GOT3 (cell line): ENCODE results near the gene SLC35E1.

Experiments used
- DNase-seq: peaks from one replicate; lab custom pipeline; 2025; ENCODE audit warnings: mixed read lengths; lab: John Stamatoyannopoulos, UW

SLC35E1 gene

DNA sequence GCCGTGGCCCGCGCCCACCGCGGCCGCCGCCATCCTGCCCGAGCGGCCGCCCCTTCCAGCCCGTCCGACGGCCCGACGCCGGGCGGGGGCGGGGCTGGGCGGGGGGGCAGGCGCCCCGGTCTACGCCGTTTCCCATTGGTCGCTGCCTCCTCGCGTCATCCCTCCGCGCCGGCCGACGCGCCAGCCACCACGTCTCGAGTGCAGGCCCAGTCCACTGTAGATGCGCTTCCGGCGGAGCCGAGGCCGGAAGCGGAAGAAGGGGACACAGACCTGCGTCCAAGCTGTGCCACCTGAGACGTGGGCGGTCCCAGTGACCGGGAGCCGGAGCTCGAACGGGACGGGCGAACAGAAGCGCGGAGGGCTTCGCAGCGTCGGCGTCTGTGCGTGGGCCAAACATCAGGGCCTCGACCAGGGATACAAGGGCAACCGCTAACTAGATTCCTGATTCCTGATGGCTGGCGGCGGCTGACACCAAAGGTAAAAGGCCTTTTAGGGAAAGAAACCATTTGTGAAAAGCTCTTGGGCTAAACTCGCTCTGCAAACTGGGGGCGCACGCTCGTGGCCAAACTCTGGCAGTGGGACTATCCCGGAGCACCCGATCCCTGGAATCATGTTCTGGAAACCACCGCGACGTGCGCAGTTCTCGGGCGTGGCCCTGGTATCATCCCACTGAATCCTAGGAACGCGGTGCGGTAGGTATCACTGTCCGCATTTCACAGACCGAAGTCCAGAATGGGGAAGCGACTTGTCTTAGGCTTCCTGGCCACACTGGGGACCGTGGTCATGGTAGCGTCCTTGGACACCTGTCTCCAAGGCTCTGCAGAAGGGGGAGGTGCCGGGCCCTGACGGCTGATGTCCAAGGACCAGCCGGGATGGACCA, at the start of gene SLC35E1:
TSS of gene SLC35E1 (minus strand) at position 84 of the 880 bp plus-strand sequence. CDS start at position 33, 51 bp downstream.
- DNase-seq, result peak; percentile 53

DNA sequence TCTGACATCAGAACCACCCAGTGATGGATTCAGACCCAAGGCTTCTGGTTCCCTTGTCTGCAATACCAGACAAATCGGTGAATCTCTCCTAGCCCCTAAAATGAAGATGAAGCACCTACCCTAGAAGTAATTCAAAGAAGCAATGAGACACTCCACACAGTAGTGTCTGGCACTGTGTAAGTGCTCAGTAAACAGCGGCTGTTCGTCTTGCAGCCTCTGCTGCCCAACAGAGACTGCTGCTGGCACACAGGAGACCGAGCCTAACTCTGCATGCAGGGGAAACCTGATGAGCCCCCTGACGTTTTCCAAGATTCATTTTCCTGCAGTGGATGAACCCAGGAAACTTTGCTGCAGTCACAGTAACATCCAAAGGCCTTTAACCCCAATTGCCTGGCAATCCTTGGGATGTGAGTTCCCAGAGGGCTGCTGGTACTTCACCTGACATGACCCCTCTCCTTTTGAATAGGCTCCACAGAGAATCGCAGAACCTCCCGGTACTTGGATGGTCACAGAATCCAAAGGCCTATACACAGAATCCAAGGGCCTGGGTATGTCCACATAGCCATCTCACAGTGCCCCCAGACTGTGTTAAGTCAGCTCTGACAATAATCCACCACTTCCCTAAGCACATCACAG, 49.1 kb upstream of the SLC35E1 start:
- DNase-seq, result no peak

DNA sequence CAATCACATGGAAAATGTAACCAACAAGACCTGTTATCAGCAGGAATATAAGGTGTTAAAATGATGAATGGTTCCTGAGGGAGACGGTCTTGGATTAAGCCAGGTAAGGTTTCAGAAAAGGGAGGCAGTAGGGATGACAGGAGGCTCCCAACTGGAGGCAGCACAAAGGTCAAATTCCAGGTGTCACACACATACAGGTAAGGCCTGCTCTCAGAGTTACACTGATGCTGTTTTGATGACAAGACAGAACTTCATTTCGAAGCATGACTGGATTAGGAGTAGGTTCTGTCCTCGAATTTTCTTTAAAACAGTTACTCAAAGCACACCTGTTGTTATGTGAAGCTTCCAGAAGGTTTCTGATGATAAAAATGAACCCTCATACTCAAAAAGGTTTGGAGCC, 48.4 kb upstream of the SLC35E1 start:
- no peak for DNase-seq

DNA sequence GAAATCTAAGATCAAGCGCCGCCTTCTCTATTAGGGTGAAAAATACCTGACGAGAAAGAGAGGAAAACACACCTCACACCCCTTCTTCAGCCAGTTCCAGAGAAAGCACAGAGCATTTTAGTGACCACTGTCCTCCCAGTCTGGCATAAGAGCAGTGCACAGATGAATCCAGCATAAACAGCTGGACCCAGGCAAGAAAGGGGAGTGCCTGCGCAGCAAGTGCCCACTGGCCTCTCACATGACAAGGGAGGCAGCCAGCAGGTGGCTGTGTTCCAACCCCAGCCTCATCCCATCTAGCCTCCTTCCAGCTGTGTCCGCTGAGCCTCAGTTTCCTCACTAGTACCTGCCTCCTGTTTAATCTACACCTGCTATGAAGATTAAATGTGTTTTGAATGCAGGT, 47.8 kb upstream of the SLC35E1 start:
- no peak for DNase-seq

DNA sequence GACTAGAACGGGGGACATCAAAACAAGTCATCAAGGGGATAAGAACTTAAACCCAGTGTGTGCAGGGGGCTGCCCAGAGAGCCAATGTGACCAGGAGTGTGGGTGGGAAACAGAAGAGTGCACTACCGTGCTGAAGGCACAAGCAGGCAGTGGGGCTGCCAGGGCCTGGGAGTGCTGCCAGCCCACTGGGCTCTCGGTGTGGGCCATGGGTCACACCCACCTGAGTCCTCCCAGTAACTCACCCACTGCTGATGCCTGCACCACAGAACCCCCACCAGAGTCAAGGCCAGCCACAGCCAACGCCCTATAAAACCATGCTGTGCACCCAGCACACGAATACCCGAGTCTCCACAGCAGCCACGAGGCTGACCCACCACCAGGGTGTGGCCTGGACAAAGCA, 47.2 kb upstream of the SLC35E1 start:
- DNase-seq, result no peak

DNA sequence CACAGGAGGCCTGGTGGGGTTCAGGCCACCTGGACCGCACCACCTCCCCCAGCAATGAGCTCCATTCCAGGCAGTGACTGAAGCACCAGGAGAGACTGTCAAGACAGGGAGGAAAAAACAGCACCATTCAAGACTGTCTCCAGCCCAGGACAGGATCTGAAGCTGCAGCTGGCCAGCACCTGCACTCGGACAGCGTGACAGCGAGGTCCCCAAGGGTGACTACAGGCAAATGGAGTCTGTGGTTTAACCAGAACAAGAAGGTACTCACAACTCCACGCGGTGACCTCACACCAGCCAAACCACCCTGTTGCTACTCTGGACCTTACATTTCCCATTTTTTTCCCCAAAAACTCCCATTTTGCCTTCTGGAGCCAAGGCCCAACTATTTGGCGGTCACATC, 46.0 kb upstream of the SLC35E1 start:
- DNase-seq, result no peak

DNA sequence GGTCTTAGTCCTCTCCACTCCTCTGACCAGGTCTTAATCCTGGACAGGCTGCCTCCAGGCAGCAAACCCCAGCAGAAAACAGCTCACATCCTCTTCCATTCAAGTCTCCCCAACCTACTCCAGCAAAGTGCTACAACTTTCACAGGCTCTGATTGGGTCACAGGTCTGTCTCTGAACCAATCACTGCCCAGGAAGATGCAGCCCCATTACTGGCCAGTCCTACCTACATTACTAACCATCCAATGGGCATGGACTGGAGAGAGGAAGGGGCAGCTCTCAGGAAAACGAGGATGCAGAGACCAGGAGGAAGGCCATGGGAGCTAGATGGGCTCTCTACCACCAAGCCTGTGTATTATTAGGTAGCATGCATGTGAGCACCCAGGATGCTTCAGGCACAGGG, 43.6 kb upstream of the SLC35E1 start:
- DNase-seq, result no peak

DNA sequence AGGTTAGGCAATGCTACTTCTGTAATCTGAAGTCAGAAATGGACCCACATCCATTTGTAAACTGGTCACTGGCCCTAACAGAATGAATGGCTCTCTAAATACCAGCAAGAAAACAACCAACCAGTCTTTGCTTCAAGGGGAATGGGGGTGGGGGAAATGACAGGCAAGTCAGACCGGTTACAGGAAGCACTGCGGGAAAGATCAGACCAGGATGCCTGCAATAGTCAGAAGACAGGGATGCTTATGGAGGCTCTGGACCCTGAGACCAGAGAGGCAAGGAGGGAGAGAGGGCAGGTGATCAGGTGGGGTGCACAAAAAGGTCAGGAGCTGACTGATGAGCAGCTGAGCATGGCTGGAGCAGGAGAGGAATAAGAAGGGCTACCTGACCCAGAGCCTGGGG, 42.7 kb upstream of the SLC35E1 start:
- DNase-seq, result no peak

DNA sequence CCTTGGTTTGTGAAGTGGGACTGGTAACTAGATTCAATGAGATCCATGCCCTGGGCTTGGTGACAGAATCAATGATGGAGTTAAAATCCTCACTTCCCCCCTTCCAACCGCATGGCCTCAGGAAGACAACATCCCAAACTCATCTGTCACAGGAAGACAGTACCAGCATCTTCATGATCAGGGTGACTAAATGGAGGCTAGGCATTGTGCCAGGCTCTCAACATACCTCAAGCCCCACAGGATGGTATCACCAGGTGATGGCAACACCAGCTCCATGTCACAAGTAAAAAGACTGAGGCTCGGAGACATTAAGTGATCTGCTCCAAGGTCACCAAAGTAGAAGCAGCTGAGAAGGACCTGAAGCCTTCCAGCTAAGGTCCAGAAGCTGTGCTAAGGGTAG, 41.6 kb upstream of the SLC35E1 start:
- DNase-seq, result no peak

DNA sequence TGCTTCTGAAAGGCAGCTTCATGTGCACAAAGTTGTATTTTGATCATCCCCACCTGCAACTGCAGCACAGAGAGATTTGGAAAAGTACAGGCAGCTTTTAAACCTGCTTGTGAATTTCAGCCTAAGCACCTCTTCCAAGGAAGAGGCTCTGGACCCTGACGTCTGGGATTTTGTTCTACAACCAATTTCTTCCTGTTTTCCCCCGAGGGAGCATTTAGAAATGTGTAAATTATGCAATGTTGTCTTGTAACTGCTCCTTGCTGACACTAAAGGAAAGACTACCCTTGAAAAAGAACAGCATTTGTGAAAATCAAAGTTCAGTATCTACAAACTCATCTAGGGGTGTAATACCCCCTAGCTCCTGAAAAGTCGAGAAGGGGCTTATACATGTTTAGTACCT, 40.4 kb upstream of the SLC35E1 start:
- no peak for DNase-seq

DNA sequence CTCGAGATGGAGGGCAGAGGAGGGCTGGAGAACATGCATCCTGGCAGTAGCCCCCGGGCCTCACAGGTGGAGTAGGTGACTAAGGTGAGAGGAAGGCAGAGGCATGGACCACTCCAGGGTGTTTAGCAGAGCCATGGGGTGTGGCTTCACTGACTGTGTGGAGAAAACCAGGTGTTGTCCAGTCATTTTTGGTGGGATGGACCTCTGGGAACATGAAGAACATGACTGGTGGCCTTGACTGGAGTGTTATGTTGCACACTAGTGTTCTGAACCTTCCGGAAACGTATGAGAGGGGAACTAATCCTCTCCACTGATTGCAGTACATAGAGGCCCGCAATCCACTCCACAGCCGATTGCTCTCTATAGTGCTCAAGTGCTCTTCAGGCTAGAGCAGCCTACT, 38.9 kb upstream of the SLC35E1 start:
- DNase-seq, result no peak

DNA sequence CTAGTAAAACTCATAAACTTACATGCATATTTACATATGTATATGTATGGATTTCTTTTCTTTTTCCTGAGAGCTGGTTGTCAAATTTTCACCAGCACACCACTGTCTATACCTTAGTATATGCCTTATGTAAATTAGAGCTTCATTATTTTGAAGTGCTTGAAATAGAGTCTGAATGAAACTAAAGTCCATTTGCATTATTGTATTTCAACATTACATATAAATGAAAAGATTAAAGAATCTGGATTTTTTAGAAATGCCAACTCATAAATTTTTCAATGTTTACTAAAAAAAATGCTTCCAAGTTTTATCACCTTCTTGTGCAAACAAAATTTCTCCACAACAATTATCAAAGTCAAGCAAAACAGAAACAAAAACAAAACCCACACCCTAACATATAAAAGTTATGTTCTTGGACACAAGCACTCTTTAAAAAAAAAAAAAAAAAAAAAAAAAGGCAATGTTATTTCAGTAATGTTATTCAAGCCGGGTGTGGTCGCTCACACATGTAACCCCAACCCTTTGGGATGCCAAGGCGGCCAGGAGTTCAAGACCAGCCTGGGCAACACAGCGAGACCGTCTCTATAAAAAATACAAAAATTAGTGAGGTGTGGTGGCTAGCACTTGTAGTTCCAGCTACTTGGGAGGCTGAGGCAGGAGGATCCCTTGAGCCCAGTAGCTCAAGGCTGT, 37.4 kb upstream of the SLC35E1 start:
- no peak for DNase-seq

DNA sequence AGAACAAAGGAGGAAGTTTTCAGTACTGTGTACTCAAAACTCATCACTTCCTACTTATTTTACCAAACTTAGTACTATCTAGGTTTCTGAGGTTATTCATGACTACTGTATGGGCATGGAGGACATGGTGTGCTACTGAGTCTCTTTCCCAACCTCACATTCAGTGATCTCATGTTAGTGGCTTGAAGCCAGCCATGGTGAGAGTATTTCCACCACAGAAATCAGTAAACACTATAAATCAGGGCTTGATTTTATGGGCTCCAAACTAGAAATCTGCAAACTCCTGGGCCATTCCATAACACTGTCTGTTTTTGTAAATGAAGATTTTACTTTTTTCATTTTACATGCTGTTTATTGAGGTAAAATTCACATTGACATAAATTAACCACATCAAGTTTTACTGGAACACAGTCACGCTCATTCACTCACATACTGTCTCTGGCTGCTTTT, 36.1 kb upstream of the SLC35E1 start:
- DNase-seq, result no peak

DNA sequence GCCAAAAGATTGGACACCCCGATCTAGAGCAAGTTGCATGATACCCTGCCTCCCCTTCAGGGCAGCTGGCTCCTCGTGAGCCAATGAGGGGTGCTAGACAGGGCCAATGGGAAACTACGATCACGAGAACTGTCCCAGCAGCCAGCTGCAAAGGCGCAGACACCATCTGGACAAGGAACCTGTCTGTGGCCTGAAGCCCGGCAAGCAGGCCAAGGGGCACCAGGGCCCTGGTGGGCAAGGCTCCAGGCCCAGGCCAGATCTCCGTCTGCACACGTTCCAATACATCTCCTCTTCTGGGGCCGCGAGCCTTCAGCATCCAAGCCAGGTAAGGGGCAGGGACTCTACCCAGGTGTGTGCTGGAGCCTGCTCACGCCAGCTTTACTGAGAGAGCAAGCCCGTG, 35.6 kb upstream of the SLC35E1 start:
- DNase-seq, result no peak

DNA sequence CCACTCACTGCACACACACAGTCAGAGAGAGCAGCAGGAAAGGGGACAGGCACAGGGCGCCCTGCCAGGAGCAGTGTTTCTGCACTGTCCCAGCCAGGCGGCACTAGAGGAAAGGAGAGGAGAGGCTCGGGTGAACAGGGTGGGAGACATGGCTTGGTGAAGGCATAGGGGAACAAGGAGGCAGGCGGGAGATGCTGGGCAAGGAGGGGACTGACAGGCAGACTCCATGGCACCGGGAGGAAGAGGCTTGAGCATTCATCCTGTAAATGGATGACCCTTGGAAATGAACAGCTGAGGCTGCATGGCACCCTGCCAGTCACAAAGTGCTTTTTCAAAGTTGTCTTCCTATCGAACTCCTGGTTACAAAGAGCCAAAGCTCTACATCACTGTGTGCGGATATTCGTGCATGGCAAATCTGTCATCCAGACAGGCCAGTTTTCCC, 33.4 kb upstream of the SLC35E1 start:
- no peak for DNase-seq

DNA sequence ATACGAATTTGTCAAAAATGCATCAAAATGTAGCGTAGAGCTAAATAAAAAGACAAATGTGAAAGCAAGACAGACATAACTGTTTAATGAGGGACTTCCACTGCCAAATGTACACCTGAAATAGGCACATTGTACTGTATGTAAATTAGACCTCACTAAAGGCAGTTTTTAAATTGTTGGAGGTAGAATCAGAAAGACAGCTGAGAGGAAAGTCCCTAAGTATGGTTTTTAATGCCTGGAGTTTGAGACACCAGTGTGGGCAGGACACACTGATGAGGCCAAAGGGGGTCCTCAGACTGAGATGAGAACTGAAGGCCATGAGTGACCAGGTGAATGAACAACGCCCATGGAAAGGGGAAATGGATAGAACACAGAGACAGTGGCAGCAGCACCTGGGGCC, 32.9 kb upstream of the SLC35E1 start:
- DNase-seq, result no peak

DNA sequence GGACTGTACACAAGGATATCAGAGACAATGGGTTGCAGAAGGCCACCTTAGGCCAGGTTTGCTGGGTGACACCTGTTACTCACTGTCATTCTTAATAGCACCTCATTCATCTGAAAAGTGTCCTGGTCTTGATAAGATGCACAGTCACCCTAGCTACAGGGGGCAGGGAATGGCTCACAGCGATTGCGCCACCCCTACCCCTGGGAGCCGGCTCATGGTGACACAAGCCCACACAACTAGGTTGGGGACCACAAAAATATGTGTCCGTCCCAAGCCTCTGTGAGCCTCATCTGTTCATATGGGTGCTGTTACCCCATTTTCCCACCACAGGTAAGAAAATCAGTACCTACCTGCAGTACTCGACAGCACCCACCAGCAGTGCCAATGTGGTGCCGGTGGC, 32.4 kb upstream of the SLC35E1 start:
- DNase-seq, result no peak

DNA sequence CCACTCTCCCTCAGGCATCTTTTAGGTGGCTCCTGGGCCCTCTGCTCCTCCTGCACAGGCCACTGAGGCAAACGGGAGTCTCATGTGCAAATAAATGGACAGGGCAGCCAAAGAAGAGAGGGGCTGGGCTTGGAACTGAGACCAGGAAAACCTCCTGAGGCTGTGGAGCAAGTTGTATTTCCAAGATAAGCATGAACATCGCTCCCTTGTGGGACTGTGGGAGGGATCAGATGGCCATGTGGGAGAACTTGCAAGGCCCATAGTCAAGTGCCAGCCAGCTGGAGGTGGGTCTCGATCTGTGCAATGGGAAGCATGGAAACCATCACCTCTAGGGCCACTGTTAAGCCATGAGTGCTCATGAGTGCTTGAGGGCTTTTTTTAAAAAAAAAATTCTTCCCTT, 30.9 kb upstream of the SLC35E1 start:
- DNase-seq, result no peak

DNA sequence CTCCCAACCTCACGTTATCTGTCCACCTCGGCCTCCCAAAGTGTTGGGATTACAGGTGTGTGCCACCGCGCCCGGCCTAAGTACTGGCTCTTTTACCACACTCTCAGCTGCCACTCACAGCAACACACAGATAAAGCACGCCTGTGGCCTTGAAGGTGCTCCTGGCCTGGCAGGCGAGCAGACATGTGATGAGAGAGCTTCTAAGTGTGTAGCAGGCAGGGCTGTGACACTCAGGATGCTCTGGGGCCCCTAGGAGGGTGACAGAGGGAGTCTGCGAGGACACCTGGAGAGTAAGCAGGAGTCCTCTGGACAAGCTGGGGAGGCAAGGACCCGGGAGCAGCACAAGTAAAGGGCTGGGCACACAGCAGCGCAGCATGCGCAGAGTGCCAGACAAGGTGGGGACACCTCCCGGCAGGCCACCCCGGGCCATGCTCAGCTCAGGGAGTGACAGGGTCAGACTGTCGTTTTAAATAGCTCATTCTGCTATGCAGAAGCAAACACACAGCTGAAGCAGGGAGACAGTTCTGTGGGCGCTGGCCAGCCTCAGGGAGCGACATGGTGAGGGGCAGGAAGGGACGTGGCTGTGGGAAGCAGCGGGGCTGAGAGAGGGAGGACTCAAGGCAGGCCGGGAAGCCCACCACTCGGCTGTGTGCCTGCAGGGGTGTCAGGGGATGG, 29.3 kb upstream of the SLC35E1 start:
- DNase-seq, result no peak

DNA sequence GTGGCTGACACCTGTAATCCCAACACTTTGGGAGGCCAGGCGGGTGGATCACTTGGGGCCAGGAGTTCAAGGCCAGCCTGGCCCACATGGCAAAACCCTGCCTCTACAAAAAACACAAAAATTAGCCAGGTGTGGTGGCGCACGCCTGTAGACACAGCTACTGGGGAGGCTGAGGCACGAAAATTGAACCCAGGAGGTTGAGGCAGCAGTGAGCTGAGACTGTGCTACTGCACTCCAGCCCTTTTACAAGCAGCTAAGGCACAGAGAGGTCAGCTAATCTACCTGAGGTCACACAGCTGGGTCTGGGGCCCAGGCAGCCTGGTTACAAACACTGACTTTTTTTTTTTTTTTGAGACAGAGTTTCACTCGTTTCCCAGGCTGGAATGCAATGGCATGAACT, 28.6 kb upstream of the SLC35E1 start:
- DNase-seq, result no peak

DNA sequence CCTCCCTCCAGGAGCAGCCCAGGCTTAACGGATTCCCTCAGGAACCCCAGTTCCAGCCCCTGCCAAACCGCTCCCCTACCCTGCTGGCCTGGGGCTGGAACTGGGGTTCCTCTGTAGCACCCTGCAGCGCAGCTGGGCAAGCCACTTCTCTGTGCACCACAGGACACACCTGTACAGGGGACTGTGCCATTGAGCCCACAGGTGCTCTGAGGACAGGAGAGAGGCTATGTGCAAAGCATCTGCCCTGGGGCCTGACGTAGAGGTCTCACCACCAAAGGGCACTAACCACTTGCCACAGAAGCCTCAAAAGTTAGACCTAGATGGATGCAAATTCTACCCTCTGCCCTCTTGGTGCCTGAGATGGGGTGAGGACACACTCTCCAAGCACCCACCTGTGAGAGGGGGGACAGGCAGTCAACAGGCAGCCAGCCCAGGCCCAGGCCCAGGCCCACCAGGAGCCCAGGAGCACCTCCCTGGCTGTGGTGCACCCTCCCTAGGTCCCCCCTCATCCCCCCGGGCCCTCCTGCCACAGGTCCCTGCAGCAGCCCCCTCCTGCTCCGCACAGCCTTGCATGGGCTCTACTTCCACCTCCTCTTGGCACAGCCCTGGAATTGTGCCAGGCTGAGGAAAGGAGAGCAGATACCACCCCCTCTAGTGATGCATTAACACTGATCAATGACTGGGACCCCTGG, 27.6 kb upstream of the SLC35E1 start:
- no peak for DNase-seq

DNA sequence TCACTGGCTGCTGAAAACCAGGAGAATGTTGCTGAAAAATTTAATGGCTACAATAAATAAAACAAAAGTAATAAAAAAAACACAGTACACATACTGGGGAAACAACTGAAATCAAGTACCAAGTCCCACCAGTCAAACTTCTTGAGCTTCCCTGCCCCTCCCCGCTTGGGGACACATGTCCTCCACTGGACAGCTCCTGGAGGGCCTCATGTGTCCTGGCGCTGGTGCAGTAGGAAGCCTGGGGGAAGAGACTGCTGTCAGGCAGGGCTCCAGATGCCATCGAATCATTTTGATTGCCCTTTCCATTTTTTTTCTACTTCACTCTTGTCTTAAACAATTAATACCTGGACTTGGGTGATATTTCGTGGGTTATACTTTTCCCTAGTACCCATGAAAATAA, 26.6 kb upstream of the SLC35E1 start:
- no peak for DNase-seq
